ENCODE measurements around the gene MRM2.

The MRM2 gene

DNA sequence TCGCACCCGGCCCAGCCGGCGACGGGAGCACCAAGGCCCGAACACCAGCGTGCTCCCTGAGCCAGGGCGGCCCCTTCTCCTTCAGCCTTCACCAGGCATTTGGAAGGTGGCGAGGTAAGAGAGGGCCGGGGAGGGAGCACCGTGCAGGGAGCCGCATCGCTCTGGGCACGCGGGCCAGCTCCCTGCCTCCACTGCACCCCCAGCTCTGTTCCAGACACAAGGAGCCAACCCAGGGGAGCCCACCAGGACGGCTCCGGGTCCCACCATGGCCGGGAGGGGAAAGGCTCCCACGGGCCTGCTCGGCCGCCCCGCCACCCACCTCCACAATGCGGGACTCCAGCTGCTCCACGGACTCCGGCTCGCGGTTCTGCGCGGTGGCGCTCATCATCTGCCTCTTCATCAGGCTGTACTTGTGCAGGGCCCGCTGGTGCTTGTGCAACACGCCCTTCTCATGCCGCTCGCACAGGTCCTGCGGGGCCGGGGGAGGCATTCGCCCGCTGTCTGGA, 15.1 kb upstream of the MRM2 start:
- Histone ChIP-seq H2AFZ (ENCODE audit: low read depth) (no peak overlapping the region), H3K4me2 (no peak overlapping the region), H3K4me1 (ENCODE audit: low read depth, poor library complexity, severe bottlenecking) (no peaks in the 10 kb centered on the region), H3K36me3 (ENCODE audit: insufficient read depth) (no peaks in the 10 kb centered on the region), H4K20me1 (ENCODE audit: insufficient read depth) (no peaks in the 10 kb centered on the region), H3K27ac (no peak overlapping the region), H3K9ac (no peak overlapping the region), H3K27me3 (ENCODE audit: insufficient read depth, low read depth) (no peaks in the 10 kb centered on the region), H3K79me2 (ENCODE audit: insufficient read depth, low read depth) (no peaks in the 10 kb centered on the region), H3K4me3 (IDR thresholded peaks at IDR 0.05; ENCODE audit: insufficient read depth, low read depth, low read length) (no peak overlapping the region)
- TF ChIP-seq, protein P1, sequence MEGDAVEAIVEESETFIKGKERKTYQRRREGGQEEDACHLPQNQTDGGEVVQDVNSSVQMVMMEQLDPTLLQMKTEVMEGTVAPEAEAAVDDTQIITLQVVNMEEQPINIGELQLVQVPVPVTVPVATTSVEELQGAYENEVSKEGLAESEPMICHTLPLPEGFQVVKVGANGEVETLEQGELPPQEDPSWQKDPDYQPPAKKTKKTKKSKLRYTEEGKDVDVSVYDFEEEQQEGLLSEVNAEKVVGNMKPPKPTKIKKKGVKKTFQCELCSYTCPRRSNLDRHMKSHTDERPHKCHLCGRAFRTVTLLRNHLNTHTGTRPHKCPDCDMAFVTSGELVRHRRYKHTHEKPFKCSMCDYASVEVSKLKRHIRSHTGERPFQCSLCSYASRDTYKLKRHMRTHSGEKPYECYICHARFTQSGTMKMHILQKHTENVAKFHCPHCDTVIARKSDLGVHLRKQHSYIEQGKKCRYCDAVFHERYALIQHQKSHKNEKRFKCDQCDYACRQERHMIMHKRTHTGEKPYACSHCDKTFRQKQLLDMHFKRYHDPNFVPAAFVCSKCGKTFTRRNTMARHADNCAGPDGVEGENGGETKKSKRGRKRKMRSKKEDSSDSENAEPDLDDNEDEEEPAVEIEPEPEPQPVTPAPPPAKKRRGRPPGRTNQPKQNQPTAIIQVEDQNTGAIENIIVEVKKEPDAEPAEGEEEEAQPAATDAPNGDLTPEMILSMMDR (conservative IDR thresholded peaks at IDR 0.05; ENCODE audit: low read depth, low read length): no peak

DNA sequence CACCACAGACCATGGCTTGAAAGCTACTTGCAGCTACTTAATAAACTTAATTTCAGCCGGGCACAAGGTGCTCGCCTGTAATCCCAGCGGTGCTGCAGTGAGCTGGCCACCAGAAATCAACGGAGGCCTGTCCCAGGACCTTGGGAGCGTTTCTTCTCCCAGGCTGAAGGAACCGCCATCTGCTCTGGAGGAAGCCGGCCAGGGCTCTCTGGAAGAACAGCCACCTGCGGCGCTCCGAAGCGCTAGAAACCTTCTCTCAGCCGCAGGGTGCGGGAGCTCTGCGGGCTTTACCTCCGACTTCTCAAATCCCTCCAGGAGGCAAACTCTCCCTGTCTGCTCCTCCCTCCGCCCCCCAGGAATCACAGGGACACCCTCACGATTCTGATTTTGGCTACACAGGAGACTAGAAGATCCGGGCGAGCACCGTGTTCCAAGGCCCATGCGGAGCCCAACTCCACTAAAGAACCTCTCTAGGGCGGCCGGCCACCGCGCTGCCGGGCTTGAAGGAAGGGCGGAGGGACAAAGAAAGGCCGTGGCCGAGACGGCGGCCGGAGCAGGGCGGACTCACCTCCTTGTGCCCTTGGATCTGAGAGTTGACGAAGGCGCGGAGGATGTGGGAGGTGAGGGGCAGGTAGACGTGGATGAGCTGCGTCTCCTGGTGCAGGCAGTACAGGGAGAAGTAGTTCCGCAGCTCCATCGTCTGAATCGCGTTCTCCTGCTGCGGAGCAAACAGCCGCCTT, 14.5 kb upstream of the MRM2 start:
- H3K4me1 ChIP-seq (ENCODE audit: low read depth, poor library complexity, severe bottlenecking): no peaks in the 10 kb centered on the region
- H4K20me1 ChIP-seq (ENCODE audit: insufficient read depth): no peaks in the 10 kb centered on the region
- no peak overlapping the region for H3K4me2 ChIP-seq
- no peaks in the 10 kb centered on the region for H3K36me3 ChIP-seq (ENCODE audit: insufficient read depth)
- no peaks in the 10 kb centered on the region for H3K27me3 ChIP-seq (ENCODE audit: insufficient read depth, low read depth)
- no peak overlapping the region for H3K9ac ChIP-seq
- H3K4me3 ChIP-seq (IDR thresholded peaks at IDR 0.05; ENCODE audit: insufficient read depth, low read depth, low read length): no peak overlapping the region
- H3K79me2 ChIP-seq (ENCODE audit: insufficient read depth, low read depth): no peaks in the 10 kb centered on the region
- TF ChIP-seq, protein P1 (conservative IDR thresholded peaks at IDR 0.05; ENCODE audit: low read depth, low read length): no peak
- no peak overlapping the region for H2AFZ ChIP-seq (ENCODE audit: low read depth)
- no peak overlapping the region for H3K27ac ChIP-seq

DNA sequence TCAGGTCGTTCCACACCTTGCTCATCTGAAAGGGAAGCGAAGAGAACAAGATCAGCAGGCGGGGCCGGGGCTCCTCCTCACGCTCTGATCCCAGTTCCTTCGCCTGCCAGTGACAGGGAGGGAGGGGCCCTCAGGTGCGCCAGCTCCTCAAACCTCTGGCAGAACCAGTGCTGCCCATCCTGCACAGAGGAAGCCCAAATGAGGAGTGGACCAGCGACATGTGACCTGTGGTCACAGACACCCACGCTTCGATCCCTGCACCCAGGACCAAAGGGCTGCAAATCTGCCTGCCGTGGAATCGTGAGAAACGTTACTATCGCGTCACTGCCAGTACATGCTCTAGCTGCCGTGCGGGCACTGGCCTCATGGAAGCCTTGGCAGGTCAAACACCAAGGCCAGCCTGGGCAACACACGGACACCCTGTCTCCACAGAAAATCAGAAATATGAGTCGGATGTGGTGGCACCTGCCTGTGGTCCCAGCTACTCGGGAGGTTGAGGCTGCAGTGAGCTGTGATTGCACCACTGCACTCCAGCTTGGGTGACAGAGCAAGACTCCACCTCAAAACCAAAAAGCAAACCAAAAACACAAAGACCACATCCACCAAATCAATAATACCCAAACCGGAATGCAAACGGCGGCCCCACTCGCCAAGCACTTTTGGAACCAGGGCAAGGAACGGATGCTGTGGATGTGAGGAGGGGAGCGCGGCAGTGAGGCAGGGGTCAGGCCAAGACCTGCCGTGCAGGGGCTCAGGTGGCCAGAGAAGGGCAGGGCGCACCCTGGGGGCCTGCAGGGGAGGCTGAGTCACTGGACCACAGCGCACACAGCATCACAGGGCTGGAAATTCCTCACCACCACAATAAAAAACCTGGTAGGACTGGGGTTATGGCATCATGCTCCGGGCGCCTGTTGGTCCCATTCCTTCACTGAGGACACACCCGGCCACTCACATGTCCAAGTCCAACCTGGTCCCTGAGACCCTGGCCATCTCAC, 13.4 kb upstream of the MRM2 start:
- H2AFZ ChIP-seq (ENCODE audit: low read depth): no peak overlapping the region
- H3K27ac ChIP-seq: no peak overlapping the region
- H4K20me1 ChIP-seq (ENCODE audit: insufficient read depth): no peaks in the 10 kb centered on the region
- H3K4me2 ChIP-seq: no peak overlapping the region
- TF ChIP-seq, protein P1 (conservative IDR thresholded peaks at IDR 0.05; ENCODE audit: low read depth, low read length): no peak
- no peaks in the 10 kb centered on the region for H3K4me1 ChIP-seq (ENCODE audit: low read depth, poor library complexity, severe bottlenecking)
- no peaks in the 10 kb centered on the region for H3K27me3 ChIP-seq (ENCODE audit: insufficient read depth, low read depth)
- H3K79me2 ChIP-seq (ENCODE audit: insufficient read depth, low read depth): no peaks in the 10 kb centered on the region
- H3K36me3 ChIP-seq (ENCODE audit: insufficient read depth): no peaks in the 10 kb centered on the region
- H3K9ac ChIP-seq: no peak overlapping the region
- no peak overlapping the region for H3K4me3 ChIP-seq (IDR thresholded peaks at IDR 0.05; ENCODE audit: insufficient read depth, low read depth, low read length)

DNA sequence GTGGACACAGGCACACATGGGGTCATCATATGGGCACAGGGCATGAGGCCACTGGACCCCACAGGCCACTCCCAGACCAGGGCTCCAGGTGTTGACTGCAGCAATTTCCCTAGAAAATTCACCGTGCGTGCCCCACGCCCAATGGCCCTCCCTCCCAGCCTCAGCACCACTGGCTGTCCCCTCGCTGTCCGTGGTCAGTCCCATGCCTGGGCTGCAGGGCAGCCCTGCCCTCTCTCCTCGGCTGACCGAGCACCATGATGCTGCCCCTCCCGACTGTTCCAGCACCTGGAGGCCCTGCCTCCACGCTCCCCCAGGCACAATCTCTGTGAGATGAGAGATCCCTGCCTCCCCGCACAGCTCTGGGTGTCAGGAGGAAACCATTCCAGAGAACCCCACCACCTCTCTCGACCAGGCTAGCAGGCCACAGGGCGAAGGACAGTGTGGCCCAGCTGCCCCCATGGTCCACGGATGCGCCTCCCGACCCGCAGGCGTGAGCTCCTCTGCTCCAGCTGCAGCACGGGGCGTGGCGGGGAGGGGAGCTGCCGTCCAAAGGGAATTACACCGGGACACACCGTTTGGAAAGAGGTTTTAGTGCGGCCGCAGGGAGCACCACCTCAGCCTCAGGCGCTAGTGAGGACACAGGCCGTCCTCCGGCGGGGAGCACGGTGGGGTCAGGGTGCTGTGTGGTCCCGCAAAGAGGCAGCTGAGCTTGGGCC, 12.6 kb upstream of the MRM2 start:
- H3K27ac ChIP-seq: no peak overlapping the region
- no peaks in the 10 kb centered on the region for H3K4me1 ChIP-seq (ENCODE audit: low read depth, poor library complexity, severe bottlenecking)
- no peak overlapping the region for H2AFZ ChIP-seq (ENCODE audit: low read depth)
- H3K4me3 ChIP-seq (IDR thresholded peaks at IDR 0.05; ENCODE audit: insufficient read depth, low read depth, low read length): no peak overlapping the region
- no peaks in the 10 kb centered on the region for H4K20me1 ChIP-seq (ENCODE audit: insufficient read depth)
- H3K27me3 ChIP-seq (ENCODE audit: insufficient read depth, low read depth): no peaks in the 10 kb centered on the region
- H3K36me3 ChIP-seq (ENCODE audit: insufficient read depth): no peaks in the 10 kb centered on the region
- H3K4me2 ChIP-seq: no peak overlapping the region
- H3K79me2 ChIP-seq (ENCODE audit: insufficient read depth, low read depth): no peaks in the 10 kb centered on the region
- no peak overlapping the region for H3K9ac ChIP-seq
- TF ChIP-seq, protein P1 (conservative IDR thresholded peaks at IDR 0.05; ENCODE audit: low read depth, low read length): no peak

Measured in KMS-11 (cell line).